Measurements from ENCODE around the gene PNPLA7.

DNA sequence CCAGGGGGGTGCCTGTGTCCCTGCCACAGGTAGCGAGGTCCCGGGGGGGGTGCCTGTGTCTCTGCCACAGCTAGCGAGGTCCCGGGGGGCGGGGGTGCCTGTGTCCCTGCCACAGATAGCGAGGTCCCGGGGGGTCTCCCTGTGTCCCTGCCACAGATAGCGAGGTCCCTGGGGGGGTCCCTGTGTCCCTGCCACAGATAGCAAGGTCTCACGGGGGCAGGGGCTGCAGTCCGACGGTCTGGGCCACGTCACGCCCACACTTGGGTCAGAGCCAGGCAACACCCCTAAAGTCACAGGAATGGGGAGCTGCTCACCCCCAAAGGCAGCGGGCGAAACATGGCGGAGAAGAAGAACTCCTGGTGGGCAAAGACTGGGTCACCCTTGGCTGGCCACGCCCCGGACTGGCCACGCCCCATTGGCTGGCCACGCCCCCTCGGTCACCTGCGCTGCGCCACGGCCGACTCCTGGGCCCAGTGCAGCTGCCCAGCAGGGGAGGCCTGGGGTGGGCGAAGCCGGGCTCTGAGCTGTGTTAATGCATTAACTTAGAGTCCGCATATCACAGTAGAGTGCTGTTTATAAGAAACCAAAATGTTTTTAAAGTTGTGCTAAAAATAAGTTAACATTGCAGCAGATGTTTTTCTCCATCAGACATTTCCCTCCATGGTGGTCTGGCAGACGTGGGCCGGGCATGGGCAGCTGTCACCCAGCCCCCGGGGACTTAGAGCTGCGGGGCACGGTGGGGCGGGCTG, 120.1 kb downstream of the PNPLA7 start:
- TF ChIP-seq, protein P1, sequence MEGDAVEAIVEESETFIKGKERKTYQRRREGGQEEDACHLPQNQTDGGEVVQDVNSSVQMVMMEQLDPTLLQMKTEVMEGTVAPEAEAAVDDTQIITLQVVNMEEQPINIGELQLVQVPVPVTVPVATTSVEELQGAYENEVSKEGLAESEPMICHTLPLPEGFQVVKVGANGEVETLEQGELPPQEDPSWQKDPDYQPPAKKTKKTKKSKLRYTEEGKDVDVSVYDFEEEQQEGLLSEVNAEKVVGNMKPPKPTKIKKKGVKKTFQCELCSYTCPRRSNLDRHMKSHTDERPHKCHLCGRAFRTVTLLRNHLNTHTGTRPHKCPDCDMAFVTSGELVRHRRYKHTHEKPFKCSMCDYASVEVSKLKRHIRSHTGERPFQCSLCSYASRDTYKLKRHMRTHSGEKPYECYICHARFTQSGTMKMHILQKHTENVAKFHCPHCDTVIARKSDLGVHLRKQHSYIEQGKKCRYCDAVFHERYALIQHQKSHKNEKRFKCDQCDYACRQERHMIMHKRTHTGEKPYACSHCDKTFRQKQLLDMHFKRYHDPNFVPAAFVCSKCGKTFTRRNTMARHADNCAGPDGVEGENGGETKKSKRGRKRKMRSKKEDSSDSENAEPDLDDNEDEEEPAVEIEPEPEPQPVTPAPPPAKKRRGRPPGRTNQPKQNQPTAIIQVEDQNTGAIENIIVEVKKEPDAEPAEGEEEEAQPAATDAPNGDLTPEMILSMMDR (conservative IDR thresholded peaks at IDR 0.05; ENCODE audit: low read length) = no peak
- no peak for TF ChIP-seq EZH2phosphoT487 (IDR thresholded peaks at IDR 0.05; ENCODE audit: borderline replicate concordance, low read depth, low read length)
